GM18520 (cell line): ENCODE measurements around the gene KCNC2.

ENCODE experiments used
- ATAC-seq: cut with Tn5 transposase; IDR thresholded peaks from one replicate; pipeline ENCODE4 v1.9.1; 2021; ENCODE audit not compliant: unreplicated experiment

The KCNC2 gene

DNA sequence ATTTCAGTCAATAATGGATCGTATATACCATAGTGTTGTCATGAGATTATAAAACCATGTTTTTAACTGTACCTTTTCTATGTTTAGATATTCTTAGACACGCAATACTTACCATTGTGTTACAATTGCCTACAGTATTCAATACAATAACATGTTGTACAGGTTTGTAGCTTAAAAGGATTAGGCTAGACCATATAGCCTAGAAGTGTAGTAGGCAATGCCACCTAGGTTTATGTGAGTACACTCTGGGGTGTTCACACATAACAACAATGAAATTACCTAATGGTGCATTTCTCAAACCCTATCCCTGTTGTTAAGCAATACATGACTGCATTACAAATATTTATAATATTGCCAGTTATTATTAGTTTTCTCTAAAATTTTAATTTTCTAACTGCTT lies 144.2 kb downstream of the KCNC2 start:
- no peak for ATAC-seq

DNA sequence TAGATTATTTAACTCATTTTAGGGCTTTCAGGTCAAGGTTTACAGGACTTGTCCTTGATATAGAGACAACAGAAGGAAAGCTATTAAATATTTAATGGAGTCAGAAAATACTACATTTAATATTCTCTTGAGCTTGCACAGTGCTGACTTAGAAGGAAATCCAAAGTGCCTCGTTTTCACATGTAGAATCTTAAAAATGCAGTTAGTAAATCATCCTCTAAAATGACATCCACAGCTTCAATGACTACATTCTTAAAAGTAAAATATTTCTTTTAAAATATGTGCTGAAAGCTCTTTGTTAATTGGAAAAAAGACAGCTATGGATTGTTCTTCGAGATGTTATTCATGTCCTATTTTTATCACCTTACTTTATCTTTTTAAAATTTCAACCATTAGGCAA lies 146.9 kb downstream of the KCNC2 start:
- no peak for ATAC-seq

DNA sequence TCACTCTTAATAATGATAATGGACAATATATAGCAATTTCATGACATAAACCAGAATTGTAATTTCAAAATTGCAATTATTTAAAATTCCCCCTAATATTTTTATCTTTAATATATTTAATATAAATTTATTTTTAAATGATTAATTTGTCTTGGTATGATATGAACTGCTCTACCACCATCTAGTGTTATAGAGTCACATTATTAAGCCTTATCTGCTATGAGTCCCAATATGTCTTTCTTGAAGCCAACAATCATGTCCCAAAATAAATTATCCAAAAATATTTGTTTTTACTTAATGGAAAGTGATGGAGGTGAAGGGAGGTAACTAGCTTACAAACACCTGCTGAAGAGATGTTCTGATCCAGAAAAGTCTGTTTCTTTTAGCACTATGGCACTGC lies 151.4 kb downstream of the KCNC2 start:
- no peak for ATAC-seq

- no peak for ATAC-seq
These were observed 160.9 kb downstream of the KCNC2 start for GRCh38 chr12:75048767-75049166.

GRCh38 chr12:75047885-75048525 lies 161.6 kb downstream of the KCNC2 start:
- ATAC-seq, result no peak

DNA sequence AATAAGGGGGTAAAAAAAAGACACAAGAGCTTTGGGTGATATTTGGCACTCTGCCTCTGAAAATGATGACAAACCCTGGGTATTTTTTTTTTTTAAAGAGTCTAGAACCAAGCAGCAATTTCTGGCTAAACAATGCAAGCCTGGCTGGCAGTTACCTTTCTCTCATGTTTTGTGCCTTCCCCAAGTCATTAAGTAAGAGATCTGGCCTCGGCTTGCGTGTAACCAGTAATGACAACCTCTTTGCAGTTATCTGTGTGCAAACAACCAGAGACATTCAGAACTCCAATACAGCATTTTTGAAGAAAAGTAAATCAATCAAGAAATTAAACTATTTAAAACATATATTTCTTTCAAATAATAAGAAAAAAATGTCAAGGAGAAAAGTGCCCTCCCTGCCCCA lies 167.5 kb downstream of the KCNC2 start:
- no peak for ATAC-seq

GRCh38 chr12:75041472-75041871 lies 168.2 kb downstream of the KCNC2 start:
- ATAC-seq, result no peak

GRCh38 chr12:75020068-75020557 lies 189.5 kb downstream of the KCNC2 start:
- no peak for ATAC-seq

DNA sequence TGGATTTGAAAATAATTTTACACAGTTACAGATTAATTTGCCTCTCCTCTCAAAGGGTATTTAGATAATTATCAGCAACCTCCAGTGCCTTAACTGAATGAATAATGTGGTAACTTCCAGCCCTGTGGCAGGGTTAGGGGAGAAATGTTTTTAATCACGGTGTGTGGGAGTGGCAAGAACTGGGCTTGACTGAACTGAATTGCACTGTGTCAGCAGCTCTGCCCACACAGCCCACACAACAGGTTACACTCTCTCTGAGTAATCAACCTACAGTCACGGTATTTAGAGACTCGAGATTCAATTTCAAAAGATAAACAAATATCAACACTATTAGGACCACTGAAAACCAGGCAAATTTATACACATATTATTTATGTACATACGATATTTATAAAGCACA lies 198.5 kb downstream of the KCNC2 start:
- ATAC-seq, result no peak

DNA sequence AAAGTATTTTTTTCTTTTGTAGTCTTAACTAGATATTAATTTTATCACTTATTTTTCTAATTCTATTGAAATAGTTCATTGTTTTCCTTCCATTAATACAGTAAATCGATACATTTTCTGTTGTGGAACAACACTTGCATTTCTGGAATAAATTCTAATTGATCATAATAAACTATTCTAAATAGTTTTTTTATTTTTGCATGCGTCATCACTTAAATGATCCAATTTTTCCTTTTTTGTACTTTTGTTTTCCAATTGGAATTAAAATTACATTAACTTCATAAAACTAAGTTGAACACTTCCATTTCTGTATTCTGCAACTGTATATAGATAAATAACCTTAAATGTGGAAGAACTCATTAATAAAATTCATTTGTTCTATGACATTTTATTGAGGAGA lies 202.5 kb downstream of the KCNC2 start:
- no peak for ATAC-seq

- no peak for ATAC-seq
These were observed 209.5 kb downstream of the KCNC2 start for GRCh38 chr12:75000120-75000519.

GRCh38 chr12:74999474-74999873 lies 210.2 kb downstream of the KCNC2 start:
- ATAC-seq, result no peak
